CD8-positive, alpha-beta memory T cell (primary cell): Measurements from ENCODE around the gene CALY. TPM values are rescaled to one million over a fixed set of nuclear protein-coding genes. Genes with fewer than 3 reads are reported as not detected.

Source experiments
- CTCF ChIA-PET: fragments of 350-600 bp; sonication (Branson Sonifier 250); formaldehyde crosslinking; loops from one replicate; lab custom pipeline; 2021; ENCODE audit warnings: antibody characterized with exemption; lab: Charles Lee
- POLR2A ChIA-PET: fragments of 350-600 bp; sonication (Branson Sonifier 250); formaldehyde crosslinking; loops from one replicate; lab custom pipeline; 2021; ENCODE audit warnings: antibody characterized with exemption; lab: Charles Lee
- DNase-seq, 5 donors: peaks; one replicate each; pipeline versions ENCODE4 v3.0.0 to v3.0.0-alpha.2; 2020 to 2022; ENCODE audit warnings: mixed read lengths in 1 of 5
- H3K27ac ChIP-seq: one replicate; pipeline ENCODE4 v1.7.0; 2013; ENCODE audit warnings: low read depth, mild to moderate bottlenecking, low read length, moderate library complexity
- H3K27me3 ChIP-seq: 2 replicates; pipeline ENCODE4 v1.7.0; 2013; ENCODE audit warnings: low read length, mild to moderate bottlenecking; ENCODE audit not compliant: insufficient read depth, poor library complexity, severe bottlenecking
- H3K36me3 ChIP-seq: 2 replicates; pipeline ENCODE4 v1.7.0; 2013; ENCODE audit warnings: mild to moderate bottlenecking, low read length, moderate library complexity; ENCODE audit not compliant: insufficient read depth
- H3K4me1 ChIP-seq: 2 replicates; pipeline ENCODE4 v1.7.0; 2013; ENCODE audit warnings: mild to moderate bottlenecking, low read length, moderate library complexity; ENCODE audit not compliant: insufficient read depth
- H3K4me3 ChIP-seq: 2 replicates; pipeline ENCODE4 v1.7.0; 2013; ENCODE audit warnings: mild to moderate bottlenecking, low read length
- H3K9me3 ChIP-seq: 2 replicates; pipeline ENCODE4 v1.7.0; 2013; ENCODE audit warnings: mild to moderate bottlenecking, low read length
- H3K27ac Mint-ChIP-seq, 8 donors: one replicate each; pipeline ENCODE4 v1.8.0; 2020 to 2021; ENCODE audit warnings: mixed read lengths in 8 of 8, mild to moderate bottlenecking in 6 of 8, inconsistent platforms in 3 of 8, moderate library complexity in 3 of 8
- H3K27me3 Mint-ChIP-seq, 2 donors: one replicate each; pipeline ENCODE4 v1.8.0; 2020 to 2021; ENCODE audit warnings: mixed read lengths in 2 of 2, mild to moderate bottlenecking in 1 of 2, moderate library complexity in 1 of 2
- H3K36me3 Mint-ChIP-seq, 3 donors: one replicate each; pipeline ENCODE4 v1.8.0; 2020 to 2021; ENCODE audit warnings: mixed read lengths in 3 of 3, inconsistent platforms in 1 of 3, mild to moderate bottlenecking in 1 of 3
- H3K4me1 Mint-ChIP-seq, 3 donors: one replicate each; pipeline ENCODE4 v1.8.0; 2020 to 2021; ENCODE audit warnings: mixed read lengths in 3 of 3, inconsistent platforms in 1 of 3, mild to moderate bottlenecking in 1 of 3
- H3K4me3 Mint-ChIP-seq, 7 donors: one replicate each; pipeline ENCODE4 v1.8.0; 2020 to 2021; ENCODE audit warnings: mixed read lengths in 7 of 7, mild to moderate bottlenecking in 6 of 7, moderate library complexity in 4 of 7, inconsistent platforms in 2 of 7
- H3K9me3 Mint-ChIP-seq, 5 donors: one replicate each; pipeline ENCODE4 v1.8.0; 2020 to 2022; ENCODE audit warnings: mixed read lengths in 5 of 5, mild to moderate bottlenecking in 3 of 5, moderate library complexity in 2 of 5, inconsistent platforms in 1 of 5
- polyA plus RNA-seq: library from polyadenylated mRNA; unstranded; fragments of 300-500 nt; fragmentation: Illumina TruSeq; gene quantifications from one replicate; pipeline ENCODE4 v1.2.3, GENCODE V29; 2021
- total RNA-seq, 2 experiments: library from RNA; stranded (reverse); gene quantifications; one replicate each; pipeline ENCODE4 v1.2.3, GENCODE V29; 2021

CALY gene
- total and polyA plus RNA-seq, 3 experiments from 2014 or later: 0.83 to 1.3 (median 0.92) TPM

GRCh38 chr10:133329491-133330202, 7.0 kb downstream of the CALY start:
- CTCF ChIA-PET: interaction anchor here (0.6 to 3.0 kb wide), 30 partner anchors 9 to 287 kb away, joined by 3 to 21 read pairs (median 5); partner anchors contain the start of genes FUOM and MTG1
- Mint-ChIP-seq H3K4me3 (peak overlapping the region in 4 of 7 donors; percentile 15 to 75 (median 50)), H3K9me3 (no peaks in the 10 kb centered on the region), H3K27ac (peak overlapping the region in 2 of 8 donors; percentile 19 to 83), H3K27me3 (peaks cover 15 to 42% of the 10 kb centered on the region in 2 donors), H3K4me1 (peaks cover 5 to 21% (median 11%) of the 10 kb centered on the region in 3 donors), H3K36me3 (no peaks in the 10 kb centered on the region)
- Histone ChIP-seq H3K4me1 (peaks cover 20% of the 10 kb centered on the region), H3K27ac (no peak overlapping the region), H3K36me3 (no peaks in the 10 kb centered on the region), H3K9me3 (no peaks in the 10 kb centered on the region), H3K4me3 (no peak overlapping the region), H3K27me3 (peaks cover 39% of the 10 kb centered on the region)
- POLR2A ChIA-PET: interaction anchor here (1.7 kb wide), 1 partner anchor 60 kb away, joined by 5 read pairs; no protein-coding TSS in a partner anchor
- peak; percentile 76 to 87 (median 81) for DNase-seq

- Histone ChIP-seq H3K36me3 (no peaks in the 10 kb centered on the region), H3K4me1 (peaks cover 20% of the 10 kb centered on the region), H3K27ac (no peak overlapping the region), H3K4me3 (no peak overlapping the region), H3K9me3 (no peaks in the 10 kb centered on the region), H3K27me3 (peaks cover 39% of the 10 kb centered on the region)
- ChIA-PET CTCF (interaction anchor here (0.6 to 3.0 kb wide), 28 partner anchors 8 to 288 kb away, joined by 3 to 21 read pairs (median 5); partner anchors contain the start of genes FUOM and MTG1), POLR2A (no interaction called here)
- Mint-ChIP-seq H3K4me1 (peaks cover 5 to 21% (median 10%) of the 10 kb centered on the region in 3 donors), H3K4me3 (no peak overlapping the region), H3K27me3 (peaks cover 15 to 42% of the 10 kb centered on the region in 2 donors), H3K9me3 (no peaks in the 10 kb centered on the region), H3K36me3 (no peaks in the 10 kb centered on the region), H3K27ac (no peak overlapping the region)
- DNase-seq: no peak
Measured at GRCh38 chr10:133328358-133329343, 8.0 kb downstream of the CALY start.

- POLR2A ChIA-PET: no interaction called here
- Histone ChIP-seq H3K9me3 (no peaks in the 10 kb centered on the region), H3K4me1 (peaks cover 20% of the 10 kb centered on the region), H3K27ac (no peak overlapping the region), H3K4me3 (no peak overlapping the region), H3K36me3 (no peaks in the 10 kb centered on the region), H3K27me3 (peaks cover 39% of the 10 kb centered on the region)
- H3K27ac Mint-ChIP-seq: peak overlapping the region in 2 of 8 donors; percentile 11 to 45
- peaks cover 5 to 21% (median 10%) of the 10 kb centered on the region in 3 donors for H3K4me1 Mint-ChIP-seq
- peaks cover 16 to 42% of the 10 kb centered on the region in 2 donors for H3K27me3 Mint-ChIP-seq
- no peaks in the 10 kb centered on the region for H3K36me3 Mint-ChIP-seq
- peak overlapping the region in 1 of 7 donors; percentile 48 for H3K4me3 Mint-ChIP-seq
- H3K9me3 Mint-ChIP-seq: no peaks in the 10 kb centered on the region
- peak in 1 of 5 donors; percentile 43 for DNase-seq
- CTCF ChIA-PET: interaction anchor here (2.1 to 3.0 kb wide), 3 partner anchors 13 to 193 kb away, joined by 11 to 21 read pairs (median 17); no protein-coding TSS in a partner anchor
Measured at GRCh38 chr10:133327651-133328357, 8.9 kb downstream of the CALY start.

- Histone ChIP-seq H3K27ac (no peak overlapping the region), H3K4me3 (no peak overlapping the region), H3K27me3 (peaks cover 39% of the 10 kb centered on the region), H3K9me3 (no peaks in the 10 kb centered on the region), H3K36me3 (no peaks in the 10 kb centered on the region), H3K4me1 (peaks cover 20% of the 10 kb centered on the region)
- H3K27ac Mint-ChIP-seq: peak overlapping the region in 2 of 8 donors; percentile 11 to 45
- DNase-seq: peak in 1 of 5 donors; percentile 28
- CTCF ChIA-PET: interaction anchor here (3.0 kb wide), 1 partner anchor 12 kb away, joined by 17 read pairs; no protein-coding TSS in a partner anchor
- H3K27me3 Mint-ChIP-seq: peaks cover 16 to 42% of the 10 kb centered on the region in 2 donors
- no peaks in the 10 kb centered on the region for H3K36me3 Mint-ChIP-seq
- H3K9me3 Mint-ChIP-seq: no peaks in the 10 kb centered on the region
- POLR2A ChIA-PET: interaction anchor here (1.0 kb wide), 1 partner anchor 8 kb away, joined by 3 read pairs; no protein-coding TSS in a partner anchor
- H3K4me1 Mint-ChIP-seq: peaks cover 5 to 21% (median 6%) of the 10 kb centered on the region in 3 donors
- peak overlapping the region in 1 of 7 donors; percentile 18 for H3K4me3 Mint-ChIP-seq
Measured at GRCh38 chr10:133326745-133327650, 9.7 kb downstream of the CALY start.

GRCh38 chr10:133326223-133326551, 10.5 kb downstream of the CALY start:
- Histone ChIP-seq H3K9me3 (no peaks in the 10 kb centered on the region), H3K4me1 (peaks cover 20% of the 10 kb centered on the region), H3K4me3 (peak overlapping the region; percentile 34), H3K27me3 (peaks cover 39% of the 10 kb centered on the region), H3K27ac (no peak overlapping the region), H3K36me3 (no peaks in the 10 kb centered on the region)
- H3K36me3 Mint-ChIP-seq: no peaks in the 10 kb centered on the region
- ChIA-PET POLR2A (interaction anchor here (1.0 kb wide), 1 partner anchor 8 kb away, joined by 3 read pairs; no protein-coding TSS in a partner anchor), CTCF (no interaction called here)
- H3K4me1 Mint-ChIP-seq: peaks cover 5 to 21% (median 6%) of the 10 kb centered on the region in 3 donors
- DNase-seq: no peak
- peak overlapping the region in 3 of 7 donors; percentile 12 to 50 (median 24) for H3K4me3 Mint-ChIP-seq
- H3K27me3 Mint-ChIP-seq: peaks cover 16 to 41% of the 10 kb centered on the region in 2 donors
- H3K27ac Mint-ChIP-seq: no peak overlapping the region
- H3K9me3 Mint-ChIP-seq: no peaks in the 10 kb centered on the region

- Mint-ChIP-seq H3K9me3 (no peaks in the 10 kb centered on the region), H3K27me3 (peaks cover 16 to 36% of the 10 kb centered on the region in 2 donors), H3K4me1 (peaks cover 5 to 21% (median 6%) of the 10 kb centered on the region in 3 donors), H3K27ac (peak overlapping the region in 2 of 8 donors; percentile 18 to 47), H3K36me3 (no peaks in the 10 kb centered on the region), H3K4me3 (peak overlapping the region; percentile 37 to 85 (median 74))
- Histone ChIP-seq H3K9me3 (no peaks in the 10 kb centered on the region), H3K27ac (no peak overlapping the region), H3K4me3 (peak overlapping the region; percentile 34), H3K4me1 (peaks cover 20% of the 10 kb centered on the region), H3K27me3 (peaks cover 39% of the 10 kb centered on the region), H3K36me3 (no peaks in the 10 kb centered on the region)
- POLR2A ChIA-PET: interaction anchor here (1.0 kb wide), 1 partner anchor 9 kb away, joined by 3 read pairs; no protein-coding TSS in a partner anchor
- peak in 1 of 5 donors; percentile 45 for DNase-seq
- CTCF ChIA-PET: interaction anchor here (0.8 kb wide), 1 partner anchor 36 kb away, joined by 3 read pairs; no protein-coding TSS in a partner anchor
Measured at GRCh38 chr10:133325440-133326222, 11.1 kb downstream of the CALY start.
